K562 (cell line): ENCODE results near the gene CPA2. TPM values are rescaled to one million over a fixed set of nuclear protein-coding genes. Genes with fewer than 3 reads are reported as not detected.
A peak's percentile ranks its signal among the peaks of the same experiment; 100 is the strongest.

Experiments used
- ATAC-seq: fragments of 200-7000 bp; cut with Tn5 transposase; 3 replicates; pipeline ENCODE4 v1.9.1; 2020; ENCODE audit warnings: moderate library complexity
- BruUV-seq: library from RNA; stranded (reverse); fragments of 400-500 nt; replicated peaks from 2 replicates; lab custom pipeline; 2021; lab: Mats Ljungman, UMichigan
- CTCF ChIA-PET: fragments of 300-600 bp; formaldehyde crosslinking; extraction: SDS; loops from one replicate; lab custom pipeline; 2021; ENCODE audit warnings: low intra/inter-chr PET ratio; lab: Yijun Ruan, JAX
- POLR2A ChIA-PET: fragments of 300-600, 350-650 bp; sonication (Branson Sonifier 250); formaldehyde crosslinking; extraction: SDS; loops from one replicate; lab custom pipeline; 2021; ENCODE audit warnings: antibody characterized with exemption, inconsistent platforms; lab: Yijun Ruan, JAX
- DNase-seq, 4 experiments: peaks; one replicate each; pipeline versions ENCODE4 v3.0.0 to v3.0.0-alpha.2; 2011 to 2018; ENCODE audit warnings: low spot score in 3 of 4, mixed read lengths in 3 of 4; ENCODE audit errors: extremely low read depth in 1 of 4
- FAIRE-seq: peaks from 2 replicates; lab custom pipeline; 2011; peaks lifted over from hg19 to GRCh38; lab: Jason Lieb, UNC
- H2AFZ ChIP-seq: 2 replicates; pipeline ENCODE4 v1.6.0; 2011; ENCODE audit warnings: low read depth, low read length, control low read depth, inconsistent platforms
- H3K27ac ChIP-seq: fragments of 200-600 bp; 3 replicates; pipeline ENCODE4 v1.8.0; 2011; ENCODE audit warnings: low read depth, mild to moderate bottlenecking, control low read depth, inconsistent platforms, low read length, moderate library complexity, mixed read lengths; ENCODE audit errors: extremely low read depth
- H3K27me3 ChIP-seq, 2 experiments: fragments of 300-600 bp in 1 of 2; 2 replicates in 1 of 2; 3 replicates in 1 of 2; pipeline versions ENCODE4 v1.6.0 to v1.8.0; 2011; ENCODE audit warnings: inconsistent platforms in 2 of 2, low read length in 2 of 2, mild to moderate bottlenecking in 1 of 2, mixed read lengths in 1 of 2, moderate library complexity in 1 of 2; ENCODE audit not compliant: control insufficient read depth in 2 of 2, insufficient read depth in 2 of 2
- H3K36me3 ChIP-seq: fragments of 300-600 bp; 3 replicates; pipeline ENCODE4 v1.8.0; 2011; ENCODE audit warnings: mild to moderate bottlenecking, low read length, inconsistent platforms; ENCODE audit not compliant: control insufficient read depth, insufficient read depth
- H3K4me1 ChIP-seq, 2 experiments: fragments of 200-600 bp in 1 of 2; replicated peaks in 1 of 2; 2 replicates in 1 of 2; 3 replicates in 1 of 2; pipeline versions ENCODE4 v1.5.1 to v1.8.0; 2011; ENCODE audit warnings: inconsistent platforms in 2 of 2, low read length in 2 of 2, mild to moderate bottlenecking in 1 of 2, mixed read lengths in 1 of 2, moderate library complexity in 1 of 2; ENCODE audit not compliant: control insufficient read depth in 2 of 2, insufficient read depth in 2 of 2
- H3K4me2 ChIP-seq: 2 replicates; pipeline ENCODE4 v1.6.1; 2011; ENCODE audit warnings: low read length, control low read depth, inconsistent platforms, mixed read lengths; ENCODE audit not compliant: insufficient read depth
- H3K4me3 ChIP-seq: fragments of 200-600 bp; sonication (generic), shearing (Covaris generic); 2 replicates; pipeline ENCODE4 v1.5.1; 2016; ENCODE audit warnings: control low read depth, inconsistent platforms
- H3K79me2 ChIP-seq: fragments of 200-600 bp; 3 replicates; pipeline ENCODE4 v1.8.0; 2011; ENCODE audit warnings: low read length, inconsistent platforms; ENCODE audit not compliant: control insufficient read depth, insufficient read depth
- H3K9ac ChIP-seq, 2 experiments: 2 replicates each; pipeline versions ENCODE4 v1.6.0 to v1.6.1; 2011; ENCODE audit warnings: low read depth in 2 of 2, low read length in 2 of 2, control low read depth in 1 of 2, inconsistent platforms in 1 of 2, mild to moderate bottlenecking in 1 of 2, mixed read lengths in 1 of 2; ENCODE audit not compliant: insufficient read depth in 1 of 2
- H3K9me1 ChIP-seq: one replicate; pipeline ENCODE4 v1.6.0; 2011; ENCODE audit warnings: inconsistent platforms, mild to moderate bottlenecking, low read length, moderate library complexity; ENCODE audit not compliant: control insufficient read depth, insufficient read depth
- H3K9me3 ChIP-seq: replicated peaks from 2 replicates; pipeline ENCODE4 v1.5.1; 2011; ENCODE audit warnings: low read depth, low read length, inconsistent platforms; ENCODE audit not compliant: control insufficient read depth, insufficient read depth
- H4K20me1 ChIP-seq: replicated peaks from 2 replicates; pipeline ENCODE4 v1.6.1; 2011; ENCODE audit warnings: low read length, inconsistent platforms, mixed read lengths; ENCODE audit not compliant: control insufficient read depth, insufficient read depth
- CBFA2T2 ChIP-seq: fragments of 450-650 bp; conservative IDR thresholded peaks from 2 replicates; pipeline ENCODE4 v1.6.1; 2017; ENCODE audit warnings: mild to moderate bottlenecking
- CHCHD3 ChIP-seq: fragments of 250-450 bp; sonication (Bioruptor Pico); IDR thresholded peaks from 2 replicates; pipeline ENCODE4 v2.1.2; 2022; ENCODE audit warnings: mild to moderate bottlenecking
- CHD4 ChIP-seq: fragments of 200-600 bp; sonication (generic); IDR thresholded peaks from 3 replicates; pipeline ENCODE4 v1.6.1; 2012; ENCODE audit warnings: low read depth, mild to moderate bottlenecking, mixed read lengths, low read length, inconsistent platforms; ENCODE audit not compliant: insufficient read depth, insufficient replicate concordance, poor library complexity, severe bottlenecking
- GTF2E2 ChIP-seq: fragments of 200-800 bp; sonication (Bioruptor generic); IDR thresholded peaks from 2 replicates; pipeline ENCODE4 v1.6.1; 2016; ENCODE audit warnings: missing genetic modification characterization, missing compliant biosample characterization
- KAT8 ChIP-seq: fragments of 450-650 bp; IDR thresholded peaks from 2 replicates; pipeline ENCODE4 v1.6.1; 2016; ENCODE audit warnings: low read depth, mild to moderate bottlenecking
- PKNOX1 ChIP-seq: fragments of 450-650 bp; IDR thresholded peaks from 2 replicates; pipeline ENCODE4 v1.6.1; 2016
- PTBP1 ChIP-seq: fragments of 200-400 bp; formaldehyde crosslinking; IDR thresholded peaks from 2 replicates; pipeline ENCODE4 v1.6.1; 2017; ENCODE audit warnings: low read depth, low read length
- RAD51 ChIP-seq: fragments of 450-650 bp; IDR thresholded peaks from 2 replicates; pipeline ENCODE4 v1.7.1; 2016; ENCODE audit warnings: low read depth, mild to moderate bottlenecking, borderline replicate concordance
- SPI1 ChIP-seq: IDR thresholded peaks from 2 replicates; pipeline ENCODE4 v1.6.1; 2011; ENCODE audit warnings: low read depth, low read length, control low read depth, borderline replicate concordance
- USF1 ChIP-seq: sonication (generic); formaldehyde crosslinking; IDR thresholded peaks from 2 replicates; pipeline ENCODE4 v1.9.0; 2022; ENCODE audit warnings: mild to moderate bottlenecking, missing genetic modification reagents
- YY1 ChIP-seq, 3 experiments: IDR thresholded peaks; 2 replicates each; pipeline ENCODE4 v1.6.1; 2011; ENCODE audit warnings: low read length in 2 of 3, mild to moderate bottlenecking in 2 of 3, moderate library complexity in 2 of 3, borderline replicate concordance in 1 of 3, control low read depth in 1 of 3, low read depth in 1 of 3; ENCODE audit not compliant: insufficient read depth in 3 of 3, insufficient replicate concordance in 2 of 3, control insufficient read depth in 1 of 3, insufficient read length in 1 of 3; ENCODE audit errors: extremely low read depth in 1 of 3
- ZNF280A ChIP-seq: fragments of 450-650 bp; IDR thresholded peaks from 2 replicates; pipeline ENCODE4 v1.6.1; 2018; ENCODE audit warnings: mild to moderate bottlenecking, low read depth; ENCODE audit not compliant: partially characterized antibody
- ZNF384 ChIP-seq: IDR thresholded peaks from 2 replicates; pipeline ENCODE4 v1.6.1; 2012; ENCODE audit warnings: low read depth, low read length, improper control_type of control experiment
- ZNF511 ChIP-seq: sonication (generic); formaldehyde crosslinking; IDR thresholded peaks from 2 replicates; pipeline ENCODE4 v1.8.0; 2022; ENCODE audit warnings: mild to moderate bottlenecking, missing genetic modification reagents
- ZNF75A ChIP-seq: fragments of 450-650 bp; formaldehyde crosslinking; IDR thresholded peaks from 2 replicates; pipeline ENCODE4 v1.4.0; 2020; ENCODE audit warnings: mild to moderate bottlenecking
- WGBS: fragments of 100-300 bp; shearing (Covaris generic); methylation state at CpG from one replicate; pipeline ENCODE4 v1.1.6; 2016; ENCODE audit warnings: low coverage, mixed read lengths; ENCODE audit not compliant: insufficient coverage; ENCODE audit errors: missing lambda C conversion rate; 5-methylcytosine and 5-hydroxymethylcytosine counted together
- in situ Hi-C: fragments of 300-500 bp; cut with MboI; formaldehyde crosslinking; loops from 4 replicates; pipeline ENCODE4 v1.15.0; 2018; ENCODE audit warnings: inconsistent platforms, mixed read lengths
- intact Hi-C: fragments of 100-400 bp; cut with micrococcal nuclease; formaldehyde crosslinking; loops from 2 replicates; pipeline ENCODE4 v1.14.2; 2022
- polyA plus RNA-seq, 8 experiments: library from polyadenylated mRNA; depleted of rRNA in 4 of 8; stranded (reverse) in 5 of 8; unstranded in 3 of 8; fragments of >200 nt; fragmentation: Nextera tagmentation in 2 of 8; fragmentation: Illumina TruSeq in 1 of 8; extraction: Ambion mirVana in 2 of 8; extraction: Trizol in 1 of 8; gene quantifications; 2 replicates each; pipeline versions ENCODE4 v1.2.1 to v1.2.3, GENCODE V29; 2011 to 2014; ENCODE audit warnings: inconsistent platforms in 1 of 8, missing spikeins in 1 of 8
- total RNA-seq, 7 experiments: library from RNA; depleted of rRNA in 6 of 7; stranded (reverse); fragments of >200 nt in 6 of 7; fragmentation: Illumina TruSeq in 2 of 7; extraction: Trizol in 2 of 7; gene quantifications; 2 replicates each; pipeline versions ENCODE4 v1.2.1 to v1.2.3, GENCODE V29; 2011 to 2021; ENCODE audit warnings: low replicate concordance in 1 of 7

Gene CPA2
- total and polyA plus RNA-seq, 9 of the 15 experiments (the other 6 are each of a cell fraction or from before 2014, with no cell fraction given), result 0.04 to 0.84 (median 0.09) TPM; not detected in 4

- Histone ChIP-seq H3K27ac (no peak overlapping the region), H3K9ac (peak overlapping the region in 1 of 2 experiments; percentile 56; a peak in 1 of 4 replicates), H3K4me2 (peak overlapping the region; percentile 43), H3K4me1 (peaks cover 8 to 9% of the 10 kb centered on the region in 2 experiments; a peak in 4 of 5 replicates), H2AFZ (peak overlapping the region; percentile 80), H3K79me2 (no peaks in the 10 kb centered on the region), H4K20me1 (no peaks in the 10 kb centered on the region), H3K36me3 (no peaks in the 10 kb centered on the region), H3K9me3 (no peaks in the 10 kb centered on the region), H3K9me1 (no peaks in the 10 kb centered on the region), H3K4me3 (no peak overlapping the region), H3K27me3 (peaks cover 10 to 16% of the 10 kb centered on the region in 2 experiments)
- in situ Hi-C loops (no loop called here), intact Hi-C loops (loop anchor here (10.0 kb wide), 1 partner anchor 562 kb away; no protein-coding TSS in a partner anchor)
- DNase-seq (no peak), ATAC-seq (peak; percentile 26; the same call in 2 of the 3 replicates), FAIRE-seq (no peak)
- 41% methylated on average over 23 of the region's 23 CpGs for WGBS
- CTCF ChIA-PET, result no interaction called here
- no TSS peak for BruUV-seq
- POLR2A ChIA-PET, result interaction anchor here (1.2 kb wide), 1 partner anchor 22 kb away, joined by 5 read pairs; no protein-coding TSS in a partner anchor
- no peak for TF ChIP-seq CHD4
- no peak for TF ChIP-seq GTF2E2 (tag)
- TF ChIP-seq ZNF280A, result no peak
- TF ChIP-seq CHCHD3 (CRISPR knock-in tag), result no peak
- no peak for TF ChIP-seq ZNF511
- no peak for TF ChIP-seq PTBP1
- TF ChIP-seq KAT8, result 0 out of 2 replicates have a peak, but pooled peaks have one; percentile 29
- no peak for TF ChIP-seq ZNF75A
- peak; percentile 31; the same call in 1 of the 2 replicates for TF ChIP-seq SPI1
- TF ChIP-seq RAD51, result no peak
- TF ChIP-seq PKNOX1, result no peak
- no peak for TF ChIP-seq CBFA2T2
- TF ChIP-seq ZNF384, result no peak
- peak in 2 of 3 experiments; percentile 40 to 80 for TF ChIP-seq YY1 (IDR thresholded peaks at IDR 0.05; ENCODE audit: borderline replicate concordance in 1 of 3, control insufficient read depth in 1 of 3, extremely low read depth in 1 of 3, insufficient read depth in 3 of 3, insufficient read length in 1 of 3, insufficient replicate concordance in 2 of 3, low read depth in 1 of 3, low read length in 2 of 3)
- TF ChIP-seq USF1, result peak; percentile 33; the same call in 1 of the 2 replicates
Measured at GRCh38 chr7:130272381-130273080, 5.9 kb downstream of the CPA2 start.
